Measurements from ENCODE around the gene GAGE13.

GRCh38 chrX:49286581-49286980 is 44.8 kb upstream of the GAGE13 start:
- TF ChIP-seq CTCF (IDR thresholded peaks at IDR 0.05; ENCODE audit: low read depth, low read length, missing input control): no peak
- TF ChIP-seq JUND (IDR thresholded peaks at IDR 0.05): no peak
- no peak for TF ChIP-seq ATF3 (IDR thresholded peaks at IDR 0.05)
- no peak for TF ChIP-seq HNF4G (IDR thresholded peaks at IDR 0.05)
- no peak for TF ChIP-seq REST (IDR thresholded peaks at IDR 0.05)
- TF ChIP-seq SP1 (IDR thresholded peaks at IDR 0.05): no peak
- TF ChIP-seq FOXA1 (IDR thresholded peaks at IDR 0.05): no peak
- TF ChIP-seq MAX (IDR thresholded peaks at IDR 0.05): no peak
- TF ChIP-seq HNF4A (conservative IDR thresholded peaks at IDR 0.05): no peak
- no peak for TF ChIP-seq FOXA2 (IDR thresholded peaks at IDR 0.05)
- TF ChIP-seq YY1 (IDR thresholded peaks at IDR 0.05): no peak
- TF ChIP-seq RAD21 (IDR thresholded peaks at IDR 0.05): no peak
- no peak for TF ChIP-seq GABPA (IDR thresholded peaks at IDR 0.05 in 1 of 2, conservative IDR thresholded peaks at IDR 0.05 in 1 of 2)
- no peak for TF ChIP-seq EGR1 (IDR thresholded peaks at IDR 0.05; ENCODE audit: low read depth in 2 of 2)
